Thyroid gland (tissue), 4 donors: ENCODE results near the gene SH2D2A. TPM values are rescaled to one million over a fixed set of nuclear protein-coding genes. Genes with fewer than 3 reads are reported as not detected.

ENCODE experiments used
- DNase-seq, 2 donors: peaks; one replicate each; pipeline ENCODE4 v3.0.0-alpha.2; 2019
- H3K27ac ChIP-seq, 3 donors: fragments of 200-600 bp; sonication (generic); 1 replicate in 2 of 3; 2 replicates in 1 of 3; pipeline ENCODE4 v1.5.1; 2016 to 2019; ENCODE audit warnings: mild to moderate bottlenecking in 1 of 3, moderate library complexity in 1 of 3
- H3K27me3 ChIP-seq: fragments of 200-600 bp; sonication (generic); one replicate; pipeline ENCODE4 v1.5.1; 2019
- H3K36me3 ChIP-seq, 2 donors: fragments of 200-600 bp; sonication (generic); one replicate each; pipeline ENCODE4 v1.5.1; 2016 to 2019
- H3K4me1 ChIP-seq, 2 donors: fragments of 200-600 bp; sonication (generic); one replicate each; pipeline ENCODE4 v1.5.1; 2017 to 2019
- H3K4me3 ChIP-seq, 3 donors: fragments of 200-600 bp; sonication (generic); replicated peaks in 1 of 3; 1 replicate in 2 of 3; 2 replicates in 1 of 3; pipeline ENCODE4 v1.5.1; 2016; ENCODE audit warnings: mild to moderate bottlenecking in 1 of 3
- H3K9me3 ChIP-seq: fragments of 200-600 bp; sonication (generic); one replicate; pipeline ENCODE4 v1.5.1; 2017
- CTCF ChIP-seq, 6 experiments: fragments of 200-600 bp in 3 of 6; fragments of 450-650 bp in 3 of 6; sonication (generic) in 3 of 6; IDR thresholded peaks; one replicate each; pipeline ENCODE4 v1.5.1; 2016 to 2019; ENCODE audit warnings: antibody characterized with exemption in 6 of 6, mild to moderate bottlenecking in 2 of 6, inconsistent platforms in 1 of 6, moderate library complexity in 1 of 6
- POLR2A ChIP-seq, 2 donors: fragments of 450-650 bp; IDR thresholded peaks; one replicate each; pipeline ENCODE4 v1.6.1; 2017; ENCODE audit warnings: antibody characterized with exemption in 2 of 2, mild to moderate bottlenecking in 2 of 2, moderate library complexity in 1 of 2
- WGBS, 2 donors: methylation state at CpG; one replicate each; pipeline ENCODE4 v1.1.5; 2017; 5-methylcytosine and 5-hydroxymethylcytosine counted together
- intact Hi-C: fragments of 100-400 bp; cut with DNase I; formaldehyde crosslinking; loops from one replicate; pipeline ENCODE4 v1.15.1; 2023
- total RNA-seq, 4 donors: library from RNA; depleted of rRNA; stranded (reverse); fragments of >200 nt; gene quantifications; one replicate each; pipeline ENCODE4 v1.2.3, GENCODE V29; 2016

SH2D2A gene
- total RNA-seq, 4 donors from 2014 or later: 1.2 to 3.3 (median 2.0) TPM

- TF ChIP-seq POLR2A (IDR thresholded peaks at IDR 0.05) (no peak), CTCF (IDR thresholded peaks at IDR 0.05) (no peak)
- intact Hi-C loops: no loop called here
- H3K4me3 ChIP-seq: no peak overlapping the region
- H3K4me1 ChIP-seq: peaks cover 15 to 21% of the 10 kb centered on the region in 2 donors
- no peaks in the 10 kb centered on the region for H3K27me3 ChIP-seq
- WGBS, 2 donors: 68 to 78% methylated on average over 1 of the region's 1 CpG
- H3K9me3 ChIP-seq: no peaks in the 10 kb centered on the region
- H3K27ac ChIP-seq: no peak overlapping the region
- no peak for DNase-seq
- H3K36me3 ChIP-seq: no peaks in the 10 kb centered on the region
These were observed 39.1 kb downstream of the SH2D2A start for GRCh38 chr1:156777573-156777972.

- H3K27ac ChIP-seq: no peak overlapping the region
- 58 to 59% methylated on average over 4 of the region's 4 CpGs for WGBS, 2 donors
- peak in 1 of 2 donors; percentile 5 for DNase-seq
These were observed 39.7 kb downstream of the SH2D2A start for GRCh38 chr1:156776942-156777341.

GRCh38 chr1:156775799-156776198 is 40.8 kb downstream of the SH2D2A start:
- DNase-seq: no peak
- Histone ChIP-seq H3K4me1 (peaks cover 14 to 27% of the 10 kb centered on the region in 2 donors), H3K27me3 (no peaks in the 10 kb centered on the region), H3K9me3 (no peaks in the 10 kb centered on the region), H3K36me3 (no peaks in the 10 kb centered on the region), H3K27ac (no peak overlapping the region), H3K4me3 (no peak overlapping the region)
- 89 to 93% methylated on average over 5 of the region's 5 CpGs for WGBS, 2 donors
- TF ChIP-seq POLR2A (IDR thresholded peaks at IDR 0.05): no peak
- no peak for TF ChIP-seq CTCF (IDR thresholded peaks at IDR 0.05)
- intact Hi-C loops: no loop called here

More at GRCh38 chr1:156776942-156777341, 39.7 kb downstream of the SH2D2A start:
- intact Hi-C loops: no loop called here
- Histone ChIP-seq H3K27me3 (no peaks in the 10 kb centered on the region), H3K4me3 (no peak overlapping the region), H3K9me3 (no peaks in the 10 kb centered on the region), H3K4me1 (peaks cover 19 to 27% of the 10 kb centered on the region in 2 donors), H3K36me3 (no peaks in the 10 kb centered on the region)
- TF ChIP-seq POLR2A (IDR thresholded peaks at IDR 0.05): no peak
- no peak for TF ChIP-seq CTCF (IDR thresholded peaks at IDR 0.05)

- intact Hi-C loops: no loop called here
- no peak for DNase-seq
- no peak overlapping the region for H3K4me3 ChIP-seq
- H3K4me1 ChIP-seq: peaks cover 23 to 44% of the 10 kb centered on the region in 2 donors
- H3K27me3 ChIP-seq: no peaks in the 10 kb centered on the region
- H3K27ac ChIP-seq: no peak overlapping the region
- H3K36me3 ChIP-seq: no peaks in the 10 kb centered on the region
- H3K9me3 ChIP-seq: no peaks in the 10 kb centered on the region
- TF ChIP-seq CTCF (IDR thresholded peaks at IDR 0.05) (no peak), POLR2A (IDR thresholded peaks at IDR 0.05) (no peak)
- 92 to 93% methylated on average over 3 of the region's 3 CpGs for WGBS, 2 donors
These were observed 43.0 kb downstream of the SH2D2A start for GRCh38 chr1:156773607-156774006.

- WGBS, 2 donors: 58 to 60% methylated on average over 9 of the region's 9 CpGs
These were observed 43.7 kb downstream of the SH2D2A start for GRCh38 chr1:156772728-156773497.

More at GRCh38 chr1:156772728-156773497, 43.7 kb downstream of the SH2D2A start:
- no peaks in the 10 kb centered on the region for H3K9me3 ChIP-seq
- peak overlapping the region in 2 of 3 donors; percentile 13 to 38 for H3K27ac ChIP-seq
- no peaks in the 10 kb centered on the region for H3K36me3 ChIP-seq
- H3K27me3 ChIP-seq: no peaks in the 10 kb centered on the region
- no peak for DNase-seq
- intact Hi-C loops: no loop called here
- TF ChIP-seq POLR2A (IDR thresholded peaks at IDR 0.05) (no peak), CTCF (IDR thresholded peaks at IDR 0.05) (no peak)
- H3K4me3 ChIP-seq: no peak overlapping the region
- peaks cover 28 to 47% of the 10 kb centered on the region in 2 donors for H3K4me1 ChIP-seq
